Head of caudate nucleus (tissue), 42 donors: ENCODE results near the gene ATP6V1E1.
A peak's percentile ranks its signal among the peaks of the same experiment; 100 is the strongest.
"Not testable (repeated sequence)": the region's sequence is repeated elsewhere in the genome, so short reads cannot be mapped to it uniquely, and the experiment has no call there.

Experiments
- DNase-seq, 42 donors: peaks; one replicate each; pipeline versions ENCODE4 v3.0.0 to v3.0.0-alpha.2; 2020 to 2021; ENCODE audit warnings: mixed read lengths in 7 of 42
- intact Hi-C: fragments of 100-400 bp; cut with DNase I; formaldehyde crosslinking; loops from one replicate; pipeline ENCODE4 v1.15.0; 2022

ATP6V1E1 gene

DNA sequence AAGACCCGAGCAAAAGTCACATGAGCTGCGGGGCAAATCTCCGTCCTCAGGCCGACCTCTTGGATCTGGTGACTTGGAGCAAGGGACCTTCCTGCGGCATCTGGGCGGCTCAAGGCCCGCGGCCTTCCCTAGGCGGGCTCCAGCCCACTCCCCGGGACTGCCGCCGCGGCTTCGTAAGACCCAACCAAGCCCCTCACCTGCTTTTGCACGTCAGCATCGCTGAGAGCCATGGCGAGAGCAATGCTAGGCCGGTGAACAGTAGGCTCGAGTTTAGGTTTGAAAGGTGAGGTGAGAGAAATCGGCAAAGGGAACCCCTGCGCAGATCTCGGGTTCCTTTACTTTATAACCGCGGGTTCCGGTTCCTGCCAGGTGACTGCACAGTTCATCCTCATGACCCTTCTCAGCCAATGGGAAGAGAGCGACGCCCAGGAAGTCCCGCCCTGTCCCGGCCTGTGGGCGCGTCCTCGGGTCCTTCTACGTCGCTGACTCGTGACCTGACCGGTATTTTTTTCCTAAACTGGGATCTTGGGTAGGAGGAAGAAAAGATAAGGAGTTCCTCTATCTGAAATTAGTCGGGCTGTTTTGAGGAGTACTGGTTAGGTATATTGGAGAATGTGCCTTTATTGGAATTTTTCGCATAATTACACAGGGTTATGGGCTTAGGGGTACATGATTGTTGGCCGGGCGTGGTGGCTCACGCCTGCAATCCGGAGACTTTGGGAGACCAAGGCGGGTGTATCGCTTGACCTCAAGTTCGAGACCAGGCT is at the start of gene ATP6V1E1:
ATP6V1E1 (minus strand) TSS at position 344 of the 767 bp plus-strand sequence; CDS start at position 230, 114 bp downstream.
- intact Hi-C loops: no loop called here
- peak; percentile 92 to 99 (median 97) for DNase-seq

DNA sequence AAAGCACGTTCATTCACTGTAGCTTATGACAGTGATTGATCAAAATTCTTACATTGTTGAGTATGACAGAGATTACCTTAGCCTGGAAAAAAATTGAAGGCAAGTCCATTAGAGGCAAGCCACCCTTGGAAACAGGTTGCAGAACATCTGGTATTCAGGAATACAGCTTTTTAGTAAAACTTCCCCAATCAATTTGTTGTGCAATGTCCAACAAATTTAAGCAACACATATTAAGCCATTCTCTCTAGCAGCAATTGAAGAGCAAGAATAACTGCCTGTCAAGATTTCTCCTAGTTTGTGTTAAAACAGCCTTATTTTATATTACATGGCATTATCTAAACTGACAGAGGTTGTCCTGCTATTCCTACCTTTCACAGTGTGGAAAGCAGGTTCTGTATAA is 47.0 kb upstream of the ATP6V1E1 start:
- intact Hi-C loops: no loop called here
- DNase-seq: no peak

DNA sequence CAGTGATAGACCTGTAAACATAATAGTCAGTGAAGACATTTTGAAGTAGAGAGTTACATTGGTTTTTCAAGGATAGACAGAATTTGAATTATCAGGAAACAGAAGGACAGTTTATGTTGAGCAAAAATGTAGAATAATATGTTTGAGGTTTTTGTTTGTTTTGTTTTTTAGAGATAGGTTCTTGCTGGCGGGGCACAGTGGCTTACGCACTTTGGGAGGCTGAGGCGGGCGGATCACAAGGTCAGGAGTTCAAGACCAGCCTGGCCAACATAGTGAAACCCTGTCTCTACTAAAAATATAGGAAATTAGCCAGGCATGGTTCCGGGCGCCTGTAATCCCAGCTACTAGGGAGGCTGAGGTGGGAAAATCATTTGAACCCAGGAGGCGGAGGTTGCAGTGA is 45.6 kb upstream of the ATP6V1E1 start:
- DNase-seq: no peak
- intact Hi-C loops: no loop called here

DNA sequence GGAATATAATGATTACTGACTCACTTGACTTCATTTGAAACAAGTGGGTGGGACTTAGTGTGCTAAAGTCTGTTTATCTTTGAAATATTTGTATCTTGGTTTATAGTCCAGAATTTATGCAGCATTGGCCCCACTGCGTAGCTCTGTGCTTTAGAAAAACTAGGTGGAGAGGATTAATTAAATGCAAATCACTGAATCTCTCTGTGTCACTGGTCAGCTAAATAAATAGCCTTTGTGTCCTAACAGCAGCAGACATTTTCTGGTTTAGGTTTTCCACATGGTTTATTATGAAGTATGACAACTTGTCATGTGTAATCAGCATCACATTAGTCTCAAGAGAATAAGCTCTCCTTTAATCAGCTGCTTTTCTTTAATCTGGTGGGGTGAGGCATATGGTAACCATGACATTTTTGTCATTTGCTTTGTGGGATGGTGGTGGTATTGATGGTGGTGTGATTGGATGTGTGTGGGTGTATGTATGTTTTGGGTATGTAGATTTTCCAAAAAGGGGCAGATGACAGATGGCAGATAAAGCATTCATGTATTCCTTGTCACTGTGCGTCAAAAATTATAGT is 44.0 kb upstream of the ATP6V1E1 start:
- intact Hi-C loops: no loop called here

DNA sequence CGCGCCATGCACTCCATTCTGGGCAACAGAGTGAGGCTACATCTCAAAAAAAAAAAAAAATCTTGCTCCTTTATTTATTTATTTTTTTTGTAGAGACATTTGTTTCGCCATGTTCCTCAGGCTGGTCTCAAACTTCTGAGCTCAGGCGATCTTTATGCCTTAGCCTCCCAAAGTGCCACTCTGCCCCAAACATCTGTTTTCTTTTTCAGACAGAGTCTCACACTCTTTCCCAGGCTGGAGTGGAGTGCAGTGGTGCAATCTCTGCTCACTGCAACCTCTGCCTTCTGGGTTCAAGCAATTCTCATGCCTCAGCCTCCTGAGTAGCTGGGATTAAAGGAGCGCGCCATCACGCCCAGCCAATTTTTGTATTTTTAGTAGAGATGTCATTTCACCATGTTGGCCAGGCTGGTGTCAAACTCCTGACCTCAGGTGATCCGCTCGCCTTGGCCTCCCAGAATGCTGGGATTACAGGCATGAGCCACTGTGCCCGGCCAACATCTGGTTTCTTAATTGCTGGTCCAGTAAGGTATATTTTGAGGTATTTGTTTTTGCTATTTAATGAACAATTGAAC is 43.1 kb upstream of the ATP6V1E1 start:
- DNase-seq, intact Hi-C loops: not testable (repeated sequence)

More for the DNA sequence above, 44.0 kb upstream of the ATP6V1E1 start:
- DNase-seq: no peak

DNA sequence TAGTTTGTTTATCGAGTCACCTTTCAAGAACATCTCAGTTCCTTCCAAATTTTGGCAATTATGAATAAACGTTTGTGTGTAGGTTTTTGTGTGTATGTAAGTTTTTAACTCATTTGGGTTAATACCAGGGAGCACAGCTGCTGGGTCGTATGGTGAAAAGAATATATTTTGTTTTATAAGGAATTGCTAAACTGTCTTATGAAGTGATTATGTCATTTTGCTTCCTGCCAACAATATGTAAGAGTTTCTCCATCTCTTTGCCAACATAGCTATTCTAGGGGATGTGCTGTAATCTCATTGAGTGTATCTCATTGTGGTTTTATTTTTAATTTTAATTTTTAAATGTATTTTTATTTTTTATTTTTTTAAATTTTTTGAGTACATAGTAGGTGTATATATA is 37.3 kb upstream of the ATP6V1E1 start:
- no peak for DNase-seq
- intact Hi-C loops: no loop called here

DNA sequence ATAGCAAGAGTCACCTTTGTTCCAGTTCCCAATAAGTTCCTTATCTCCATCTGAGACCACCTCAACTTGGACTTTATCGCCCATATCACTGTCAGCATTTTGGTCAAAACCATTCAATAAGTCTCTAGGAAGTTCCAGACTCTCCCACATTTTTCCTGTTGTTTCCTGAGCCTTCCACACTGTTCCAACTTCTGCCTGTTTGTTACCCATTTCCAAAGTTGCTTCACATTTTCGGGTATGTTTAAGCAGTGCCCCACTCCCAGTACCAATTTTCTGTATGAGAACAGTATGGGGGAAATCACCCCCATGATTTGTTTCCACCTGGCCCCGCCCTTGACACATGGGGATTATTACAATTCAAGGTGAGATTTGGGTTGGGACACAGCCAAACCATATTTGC is 36.7 kb upstream of the ATP6V1E1 start:
- intact Hi-C loops: no loop called here
- no peak for DNase-seq

DNA sequence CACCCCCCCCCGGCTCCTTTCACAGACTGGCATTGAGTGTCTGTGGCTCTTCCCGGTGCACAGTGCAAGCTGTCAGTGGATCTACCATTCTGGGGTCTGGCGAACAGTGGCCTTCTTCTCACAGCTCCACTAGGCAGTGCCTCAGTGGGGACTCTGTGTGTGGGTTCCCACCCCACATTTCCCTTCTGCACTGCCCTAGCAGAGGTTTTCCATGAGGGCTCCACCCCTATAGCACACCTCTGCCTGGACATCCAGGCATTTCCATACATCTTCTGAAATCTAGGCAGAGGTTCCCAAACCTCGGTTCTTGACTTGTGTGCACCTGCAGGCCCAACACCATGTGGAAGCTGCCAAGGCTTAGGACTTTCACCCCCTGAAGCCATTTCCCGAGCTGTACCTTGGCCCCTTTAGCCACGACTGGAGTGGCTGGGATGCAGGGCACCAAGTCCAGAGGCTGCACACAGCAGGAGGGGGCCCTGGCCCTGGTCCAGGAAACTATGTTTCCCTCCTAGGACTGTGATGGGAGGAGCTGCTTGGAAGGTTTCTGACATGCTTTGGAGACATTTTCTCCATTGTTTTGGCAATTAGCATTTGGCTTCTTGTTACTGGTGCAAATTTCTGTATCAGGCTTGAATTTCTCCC is 36.0 kb upstream of the ATP6V1E1 start:
- intact Hi-C loops: no loop called here
- DNase-seq: no peak

DNA sequence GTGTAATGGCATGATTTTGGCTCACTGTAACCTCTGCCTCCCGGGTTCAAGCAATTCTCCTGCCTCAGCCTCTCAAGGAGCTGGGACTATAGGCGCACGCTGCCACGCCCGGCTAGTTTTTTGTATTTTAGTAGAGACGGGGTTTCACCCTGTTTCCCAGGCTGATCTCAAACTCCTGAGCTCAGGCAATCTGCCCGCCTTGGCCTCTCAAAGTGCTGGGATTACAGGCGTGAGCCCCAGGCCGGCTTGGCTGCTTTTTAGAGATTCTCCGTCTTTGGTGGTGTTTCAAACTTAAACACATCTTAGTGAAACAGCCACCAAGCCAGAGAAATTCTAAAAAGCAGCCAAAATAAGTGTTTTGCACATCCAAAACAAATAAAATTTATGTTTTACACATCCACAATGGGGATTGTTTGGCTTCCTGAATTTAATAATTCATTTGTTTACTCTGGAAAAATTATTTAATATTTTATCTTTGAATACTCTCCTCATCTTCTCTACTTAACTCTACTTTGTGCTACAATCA is 28.4 kb upstream of the ATP6V1E1 start:
- no peak for DNase-seq
- intact Hi-C loops: no loop called here

DNA sequence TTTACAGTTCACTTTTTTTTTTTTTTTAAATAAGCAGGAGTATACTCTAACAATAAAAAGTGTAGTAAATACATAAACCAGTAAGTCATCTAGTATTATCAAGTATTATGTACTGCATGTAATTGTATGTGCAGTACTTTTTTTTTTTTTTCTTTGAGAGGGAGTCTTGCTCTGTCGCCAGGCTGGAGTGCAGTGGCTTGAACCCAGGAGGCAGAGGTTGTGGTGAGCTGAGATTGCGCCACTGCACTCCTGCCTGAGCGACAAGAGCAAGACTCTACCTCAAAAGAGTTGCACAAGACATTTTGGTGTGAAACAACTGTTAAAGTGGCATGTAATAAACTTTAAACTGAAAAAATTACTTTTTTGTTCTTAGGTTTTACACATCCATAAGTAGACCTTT is 26.7 kb upstream of the ATP6V1E1 start:
- DNase-seq: no peak
- intact Hi-C loops: no loop called here

DNA sequence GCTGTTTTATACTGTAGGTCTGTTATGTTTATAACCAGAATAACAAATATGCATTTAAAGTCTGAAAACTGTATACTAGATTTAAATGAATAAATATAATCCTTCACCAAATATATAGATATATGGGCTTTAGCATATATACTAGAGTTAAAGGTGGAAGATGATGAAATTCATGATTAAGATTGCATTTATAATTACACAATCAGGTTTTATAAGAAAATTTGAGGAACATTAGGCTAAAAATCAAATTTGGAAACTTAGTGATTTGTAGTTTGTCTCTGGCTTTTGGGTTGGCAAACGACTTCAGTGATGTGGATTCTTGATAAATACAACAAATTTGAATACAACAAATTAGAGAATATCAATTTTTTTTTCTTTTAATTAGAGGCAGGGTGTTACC is 20.0 kb upstream of the ATP6V1E1 start:
- intact Hi-C loops: no loop called here
- no peak for DNase-seq

DNA sequence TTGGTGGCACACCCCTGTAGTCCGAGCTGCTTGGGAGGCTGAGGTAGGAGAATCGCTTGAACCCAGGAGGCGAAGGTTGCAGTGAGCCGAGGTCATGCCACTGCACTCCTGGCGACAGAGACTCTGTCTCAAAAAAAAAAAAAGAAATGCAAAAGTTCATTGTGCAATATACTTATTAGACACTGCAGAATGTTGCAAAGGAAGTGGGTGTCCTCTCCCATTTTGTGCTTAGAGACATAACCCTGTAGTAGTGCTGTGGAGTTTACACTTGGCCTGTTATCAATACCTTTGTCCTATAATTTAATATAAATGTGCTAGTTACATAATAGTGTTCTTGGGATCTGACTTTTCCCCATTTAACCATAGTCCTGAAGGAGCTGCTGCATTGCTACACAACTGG is 19.4 kb upstream of the ATP6V1E1 start:
- no peak for DNase-seq
- intact Hi-C loops: no loop called here

DNA sequence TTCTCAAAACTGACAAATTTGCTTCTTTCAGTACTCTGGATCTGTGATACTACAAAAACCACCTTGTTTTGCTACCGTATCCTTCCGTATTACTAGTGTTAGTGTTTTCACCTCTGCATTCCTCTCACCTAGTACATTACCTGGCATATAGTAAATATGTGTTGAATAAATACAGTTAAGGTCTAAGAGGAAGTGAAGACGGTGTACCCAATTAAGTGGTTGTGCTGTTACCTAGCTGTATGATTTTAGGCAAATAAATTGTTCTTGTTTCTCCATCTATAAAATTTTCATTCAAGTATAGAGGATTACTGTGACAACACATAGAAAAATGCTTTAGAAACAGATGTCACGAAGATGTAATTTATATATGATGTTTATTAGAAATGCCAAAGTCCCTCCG is 18.9 kb upstream of the ATP6V1E1 start:
- no peak for DNase-seq
- intact Hi-C loops: no loop called here

DNA sequence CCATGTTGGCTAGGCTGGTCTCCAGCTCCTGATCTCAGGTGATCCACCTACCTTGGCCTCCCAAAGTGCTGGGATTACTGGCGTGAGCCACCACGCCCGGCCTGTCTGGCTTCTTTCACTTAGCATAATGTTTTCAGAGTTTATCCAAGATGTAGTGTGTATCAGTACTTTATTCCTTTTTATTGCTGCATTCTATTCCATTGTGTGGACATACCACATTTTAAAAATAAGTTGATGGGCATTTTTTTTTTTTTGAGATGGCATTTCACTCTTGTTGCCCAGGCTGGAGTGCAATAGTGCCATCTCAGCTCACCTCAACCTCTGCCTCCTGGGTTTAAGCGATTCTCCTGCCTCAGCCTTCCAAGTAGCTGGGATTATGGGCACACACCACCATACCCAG is 13.8 kb upstream of the ATP6V1E1 start:
- intact Hi-C loops, DNase-seq: not testable (repeated sequence)

DNA sequence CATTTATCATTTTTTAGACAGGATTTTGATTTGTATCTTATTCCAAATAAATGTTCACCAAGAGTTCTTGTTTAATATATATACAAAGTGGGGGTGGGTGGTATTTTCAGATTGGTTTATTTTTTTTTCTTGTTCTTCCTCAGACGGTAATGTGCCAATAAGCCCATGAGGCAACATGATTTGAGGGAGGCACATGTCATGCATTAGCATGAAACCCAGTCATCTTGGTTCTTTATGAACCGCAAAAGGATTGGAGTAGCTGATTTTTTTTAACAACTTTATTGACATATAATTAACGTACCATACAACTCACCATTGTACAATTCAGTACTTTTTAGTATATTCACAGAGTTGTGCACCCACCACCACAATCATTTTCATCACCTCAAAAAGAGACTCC is 12.7 kb upstream of the ATP6V1E1 start:
- intact Hi-C loops: no loop called here
- no peak for DNase-seq

DNA sequence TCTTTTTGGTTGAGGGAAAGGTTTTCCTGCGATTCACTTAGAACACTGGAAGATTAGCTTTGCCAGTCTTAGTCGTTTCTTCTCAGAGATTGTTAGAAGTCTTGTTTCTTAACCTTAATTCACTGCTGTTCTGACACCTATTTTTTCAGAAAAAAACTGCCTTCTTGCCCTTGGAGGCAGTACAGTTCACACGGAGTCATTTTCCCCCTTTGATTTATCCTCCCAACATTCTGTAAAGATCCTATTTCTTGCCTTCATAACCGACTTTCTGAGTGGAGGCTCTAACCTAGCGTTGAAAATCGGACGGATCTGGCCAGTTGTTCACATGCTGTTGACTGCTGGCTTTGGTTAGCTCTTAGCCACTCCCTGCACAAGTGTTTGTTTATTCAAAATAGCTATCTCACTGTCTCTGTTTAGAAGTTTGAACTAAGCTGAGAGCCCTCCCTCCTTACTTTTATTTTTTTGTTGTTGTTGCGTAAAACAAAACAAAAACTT is 10.7 kb upstream of the ATP6V1E1 start:
- peak in 1 of 42 donors; percentile 3 for DNase-seq
- intact Hi-C loops: loop anchor here (2.0 kb wide), 1 partner anchor 76 kb away; the partner anchor contains the start of gene SLC25A18

DNA sequence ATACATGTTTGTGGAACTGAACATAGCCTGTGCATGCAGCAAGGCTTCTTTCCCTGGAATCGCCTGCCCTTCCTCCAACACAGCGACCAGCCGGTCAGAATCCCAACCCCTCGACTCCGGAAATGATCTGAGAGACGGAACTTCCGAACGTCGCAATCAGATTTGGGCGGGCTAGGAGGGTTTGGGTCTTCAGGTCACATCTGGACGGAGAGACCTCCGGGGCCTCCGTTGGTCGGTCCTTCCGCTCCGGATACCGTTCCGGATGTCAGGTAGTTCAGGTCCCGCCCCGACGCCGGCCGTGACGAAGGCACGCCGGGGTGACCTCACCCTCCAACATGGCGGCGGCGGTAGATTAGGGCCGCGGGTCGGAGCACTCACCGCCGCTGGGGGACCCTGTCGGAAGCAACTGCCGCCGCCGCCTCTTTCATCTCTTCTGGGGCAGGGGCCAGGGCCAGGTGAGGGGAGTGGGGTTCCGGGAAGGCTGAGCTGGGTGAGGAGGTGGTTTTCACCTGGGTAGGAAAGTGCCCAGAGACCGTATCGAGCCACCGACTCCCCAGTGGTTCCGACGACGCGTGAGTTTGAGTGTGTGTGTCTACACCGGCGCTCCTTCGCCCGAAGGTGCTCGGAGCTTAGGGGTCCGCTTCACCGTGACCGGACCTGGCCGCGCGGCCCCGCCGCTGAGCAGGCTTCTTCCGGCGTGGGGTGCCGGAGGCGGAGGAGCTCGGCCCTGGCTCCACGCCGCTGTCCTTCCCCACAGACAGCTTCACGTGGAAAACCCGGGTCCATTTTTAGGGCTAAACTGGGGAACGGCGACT is 10.1 kb upstream of the ATP6V1E1 start, which contains the start of gene BCL2L13:
BCL2L13 (plus strand) TSS at position 326 of the 815 bp plus-strand sequence. CDS start 16,955 bp downstream, outside the sequence.
- intact Hi-C loops: loop anchor here (2.0 kb wide), 1 partner anchor 76 kb away; the partner anchor contains the start of gene SLC25A18
- peak; percentile 84 to 97 (median 92) for DNase-seq

DNA sequence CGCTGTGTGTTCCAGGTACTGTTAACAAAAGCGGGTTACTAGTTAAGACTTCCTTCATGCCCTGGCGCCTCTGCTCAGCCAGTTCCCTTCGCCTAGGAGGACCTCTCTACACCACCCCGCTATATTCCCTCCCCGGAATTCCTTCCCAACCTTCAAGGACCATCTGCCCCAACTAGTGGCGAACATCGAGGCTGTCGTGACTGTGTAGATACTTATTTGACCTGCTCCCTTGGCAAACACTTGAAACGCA is 9.6 kb upstream of the ATP6V1E1 start:
- DNase-seq: peak in 12 of 42 donors; percentile 7 to 70 (median 48)
- intact Hi-C loops: loop anchor here (2.0 kb wide), 1 partner anchor 75 kb away; the partner anchor contains the start of gene SLC25A18
